ENCODE results near the gene HEXIM2.
"Not testable (repeated sequence)": the region's sequence is repeated elsewhere in the genome, so short reads cannot be mapped to it uniquely, and the experiment has no call there.

The HEXIM2 gene

DNA sequence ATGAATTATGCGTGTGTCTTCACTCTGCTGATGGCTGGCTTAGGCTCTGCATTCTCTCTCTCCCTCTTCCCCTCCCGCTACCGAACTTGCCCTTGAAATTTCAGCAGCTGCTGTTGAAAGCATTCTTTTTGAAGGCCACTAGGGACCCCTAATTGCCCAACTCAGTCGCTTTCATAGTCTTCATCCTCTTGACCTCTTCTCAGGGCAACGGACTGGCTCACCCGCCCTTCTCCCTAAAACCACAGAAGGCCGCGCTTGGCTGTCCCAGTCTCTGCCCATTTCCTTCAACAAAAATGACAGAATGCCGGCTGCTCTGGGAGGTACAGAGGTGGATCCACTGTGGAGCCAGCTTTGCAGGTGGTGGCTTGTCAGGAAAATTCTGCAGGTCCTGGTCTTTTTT lies 39.0 kb downstream of the HEXIM2 start:
- TF ChIP-seq, protein P1, sequence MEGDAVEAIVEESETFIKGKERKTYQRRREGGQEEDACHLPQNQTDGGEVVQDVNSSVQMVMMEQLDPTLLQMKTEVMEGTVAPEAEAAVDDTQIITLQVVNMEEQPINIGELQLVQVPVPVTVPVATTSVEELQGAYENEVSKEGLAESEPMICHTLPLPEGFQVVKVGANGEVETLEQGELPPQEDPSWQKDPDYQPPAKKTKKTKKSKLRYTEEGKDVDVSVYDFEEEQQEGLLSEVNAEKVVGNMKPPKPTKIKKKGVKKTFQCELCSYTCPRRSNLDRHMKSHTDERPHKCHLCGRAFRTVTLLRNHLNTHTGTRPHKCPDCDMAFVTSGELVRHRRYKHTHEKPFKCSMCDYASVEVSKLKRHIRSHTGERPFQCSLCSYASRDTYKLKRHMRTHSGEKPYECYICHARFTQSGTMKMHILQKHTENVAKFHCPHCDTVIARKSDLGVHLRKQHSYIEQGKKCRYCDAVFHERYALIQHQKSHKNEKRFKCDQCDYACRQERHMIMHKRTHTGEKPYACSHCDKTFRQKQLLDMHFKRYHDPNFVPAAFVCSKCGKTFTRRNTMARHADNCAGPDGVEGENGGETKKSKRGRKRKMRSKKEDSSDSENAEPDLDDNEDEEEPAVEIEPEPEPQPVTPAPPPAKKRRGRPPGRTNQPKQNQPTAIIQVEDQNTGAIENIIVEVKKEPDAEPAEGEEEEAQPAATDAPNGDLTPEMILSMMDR (conservative IDR thresholded peaks at IDR 0.05), result no peak
- no peak overlapping the region for H3K27ac ChIP-seq

GRCh38 chr17:45201457-45201856 lies 39.8 kb downstream of the HEXIM2 start:
- H3K27ac ChIP-seq, result no peak overlapping the region

DNA sequence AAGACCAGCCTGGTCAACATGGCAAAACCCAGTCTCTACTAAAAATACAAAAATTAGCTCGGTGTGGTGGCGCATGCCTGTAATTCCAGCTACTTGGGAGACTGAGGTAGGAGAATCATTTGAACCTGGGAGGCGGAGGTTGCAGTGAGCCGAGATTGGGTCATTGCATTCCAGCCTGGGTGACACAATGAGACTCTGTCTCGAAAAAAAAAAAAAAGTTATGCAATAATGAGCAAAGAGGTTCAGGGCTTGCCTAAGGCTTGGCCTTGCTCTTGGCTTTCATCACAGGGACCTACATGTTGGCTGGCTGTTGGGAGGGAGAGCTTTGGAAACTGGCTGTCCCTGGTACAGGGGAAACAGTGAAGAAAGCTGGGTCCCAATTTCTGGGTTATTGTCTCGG lies 40.2 kb downstream of the HEXIM2 start:
- not testable (repeated sequence) for H3K27ac ChIP-seq

More at GRCh38 chr17:45201457-45201856, 39.8 kb downstream of the HEXIM2 start:
- TF ChIP-seq, protein P1 (conservative IDR thresholded peaks at IDR 0.05), result no peak

DNA sequence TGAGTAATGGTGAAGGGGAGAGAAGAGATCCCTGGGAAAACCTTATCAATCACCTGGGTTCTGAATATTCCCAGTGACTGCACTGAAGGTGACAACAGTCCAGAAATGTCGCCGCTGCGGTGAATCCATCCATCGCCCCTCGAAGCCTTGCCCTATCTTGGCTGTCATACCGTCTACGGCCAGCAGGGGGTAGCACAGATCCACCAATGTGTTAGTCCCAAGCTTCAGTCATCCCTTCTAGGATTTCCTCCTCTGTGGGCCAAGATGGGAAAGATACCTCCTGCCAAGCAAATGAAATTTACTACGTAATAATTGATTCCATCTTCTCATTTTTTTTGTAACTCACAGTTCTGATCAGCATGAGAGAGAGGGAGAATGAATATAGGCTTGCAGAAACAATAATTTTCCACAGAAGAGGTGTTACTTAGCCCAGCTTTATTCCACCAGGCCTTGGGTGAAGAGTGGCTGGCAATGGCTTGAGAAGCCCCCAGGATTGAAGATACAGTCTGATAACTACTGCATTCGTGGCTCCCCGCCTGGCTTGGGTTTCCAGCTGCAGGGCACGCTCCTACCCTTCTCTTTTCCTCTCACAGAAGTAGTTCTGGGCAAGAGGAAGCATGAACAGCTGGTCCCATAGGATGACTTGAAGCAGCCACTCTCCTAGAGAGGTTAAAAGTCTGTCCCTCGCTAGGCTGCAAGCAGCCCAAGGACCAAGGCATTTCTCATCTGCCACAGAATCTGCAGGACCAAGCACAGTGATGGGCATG lies 57.4 kb downstream of the HEXIM2 start:
- H3K27ac ChIP-seq, result no peak overlapping the region
- TF ChIP-seq, protein P1 (conservative IDR thresholded peaks at IDR 0.05), result peak; percentile 94

Measured in VCaP (cell line).